ENCODE data around the gene SMAD7.

Gene SMAD7

GRCh38 chr18:48986851-48987761, 36.3 kb upstream of the SMAD7 start:
- no peak for DNase-seq

- DNase-seq: no peak
Observed at GRCh38 chr18:48985161-48985560, 34.4 kb upstream of the SMAD7 start.

- peak; percentile 62 for DNase-seq
Observed at GRCh38 chr18:48983793-48984437, 33.1 kb upstream of the SMAD7 start.

GRCh38 chr18:48982266-48982665, 31.5 kb upstream of the SMAD7 start:
- DNase-seq: no peak

- DNase-seq: no peak
Observed at GRCh38 chr18:48979944-48980890, 29.5 kb upstream of the SMAD7 start.

DNA sequence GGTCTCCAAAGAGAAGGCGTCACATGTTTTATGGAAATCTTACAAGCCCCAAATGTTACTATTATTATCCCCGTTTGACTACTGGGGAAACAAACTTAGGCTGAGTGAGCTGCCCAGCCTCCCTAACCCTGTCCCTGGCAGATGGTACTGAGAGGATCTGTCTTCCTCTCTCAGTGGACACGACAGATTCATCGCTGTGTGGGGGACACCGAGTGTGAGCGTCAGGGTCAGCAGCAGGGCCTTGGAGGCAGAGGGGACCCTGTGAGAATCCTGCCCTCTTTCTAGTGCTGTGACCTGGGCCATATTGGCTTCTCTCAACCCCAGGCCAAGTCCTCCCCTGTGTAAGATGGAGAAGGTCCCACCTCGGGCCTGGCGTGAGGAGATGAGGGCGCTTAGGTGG, 27.1 kb upstream of the SMAD7 start:
- DNase-seq: no peak

DNA sequence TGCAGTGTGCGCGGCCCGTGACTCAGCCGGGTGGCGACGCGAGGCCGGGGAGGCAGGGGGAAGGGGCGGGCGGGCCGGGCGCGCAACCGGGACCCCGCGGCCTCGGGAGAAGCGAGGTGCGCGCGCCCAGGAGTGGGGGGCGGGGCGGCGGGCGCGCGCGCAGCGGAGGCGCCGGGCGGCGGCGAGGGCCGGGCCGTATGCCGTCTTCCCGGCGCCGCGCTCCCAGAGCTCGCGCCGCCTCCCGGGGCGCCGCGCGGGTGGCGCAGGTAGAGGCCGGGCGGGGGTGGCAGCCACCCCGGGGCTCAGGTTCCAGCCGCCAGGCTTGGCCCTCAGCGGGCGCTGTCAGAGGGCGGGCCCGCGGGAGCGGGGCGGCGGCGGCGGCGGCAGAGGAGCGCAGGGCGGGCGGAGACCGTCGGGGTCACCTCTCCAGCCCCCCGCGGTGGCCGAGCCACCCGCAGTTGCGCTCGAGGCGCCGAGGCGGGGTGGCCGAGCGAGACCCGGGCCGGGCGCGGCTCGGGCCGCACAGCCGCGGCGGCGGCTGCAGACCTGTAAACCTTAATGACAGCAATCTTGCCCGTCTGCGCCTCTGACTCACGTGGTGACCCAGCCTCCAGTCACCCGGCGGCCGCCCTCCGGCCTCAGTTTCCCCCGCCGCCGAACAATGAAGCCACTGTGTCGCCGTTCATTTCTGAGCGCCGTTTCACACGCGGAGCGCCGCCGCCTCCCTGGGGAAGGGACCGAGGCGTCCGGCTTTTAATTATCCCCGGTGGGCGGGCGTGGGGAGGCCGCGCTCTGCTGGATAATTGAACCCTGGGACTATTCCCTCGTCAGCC, 25.3 kb upstream of the SMAD7 start:
- DNase-seq: peak; percentile 48

DNA sequence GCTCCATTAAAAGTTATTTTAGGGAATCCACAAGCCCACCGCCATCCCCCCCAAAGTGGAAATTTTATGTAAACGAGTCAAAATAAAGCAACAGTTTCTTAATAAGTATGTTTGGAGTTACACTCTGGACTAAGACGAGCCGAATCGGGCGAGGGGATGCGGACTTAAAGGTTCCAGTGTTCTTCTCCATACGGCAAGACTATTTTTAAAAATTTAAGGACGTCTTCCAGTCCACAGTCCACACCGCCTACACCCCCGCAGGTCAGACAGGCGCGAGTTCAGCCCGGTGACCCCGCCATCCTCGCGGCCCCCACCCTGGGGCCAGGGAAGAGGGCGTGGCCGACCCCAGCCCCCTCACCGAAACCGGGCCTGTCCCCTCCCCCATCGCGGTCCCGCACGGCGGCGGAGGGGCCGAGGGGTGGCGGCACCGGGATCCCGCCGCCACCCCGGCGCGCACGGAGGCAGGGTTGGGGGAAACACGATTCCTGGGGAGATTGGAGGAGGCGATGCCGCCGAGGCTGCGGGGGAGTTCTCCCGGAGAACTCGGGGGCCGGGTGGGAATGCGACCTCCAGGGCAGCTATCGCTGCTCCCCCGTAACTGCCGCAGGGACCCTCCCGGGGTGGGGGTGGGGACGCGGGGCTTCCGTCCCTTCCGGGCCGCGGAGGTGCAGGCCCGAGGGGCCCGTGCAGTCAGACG, 24.5 kb upstream of the SMAD7 start:
- DNase-seq: no peak

DNA sequence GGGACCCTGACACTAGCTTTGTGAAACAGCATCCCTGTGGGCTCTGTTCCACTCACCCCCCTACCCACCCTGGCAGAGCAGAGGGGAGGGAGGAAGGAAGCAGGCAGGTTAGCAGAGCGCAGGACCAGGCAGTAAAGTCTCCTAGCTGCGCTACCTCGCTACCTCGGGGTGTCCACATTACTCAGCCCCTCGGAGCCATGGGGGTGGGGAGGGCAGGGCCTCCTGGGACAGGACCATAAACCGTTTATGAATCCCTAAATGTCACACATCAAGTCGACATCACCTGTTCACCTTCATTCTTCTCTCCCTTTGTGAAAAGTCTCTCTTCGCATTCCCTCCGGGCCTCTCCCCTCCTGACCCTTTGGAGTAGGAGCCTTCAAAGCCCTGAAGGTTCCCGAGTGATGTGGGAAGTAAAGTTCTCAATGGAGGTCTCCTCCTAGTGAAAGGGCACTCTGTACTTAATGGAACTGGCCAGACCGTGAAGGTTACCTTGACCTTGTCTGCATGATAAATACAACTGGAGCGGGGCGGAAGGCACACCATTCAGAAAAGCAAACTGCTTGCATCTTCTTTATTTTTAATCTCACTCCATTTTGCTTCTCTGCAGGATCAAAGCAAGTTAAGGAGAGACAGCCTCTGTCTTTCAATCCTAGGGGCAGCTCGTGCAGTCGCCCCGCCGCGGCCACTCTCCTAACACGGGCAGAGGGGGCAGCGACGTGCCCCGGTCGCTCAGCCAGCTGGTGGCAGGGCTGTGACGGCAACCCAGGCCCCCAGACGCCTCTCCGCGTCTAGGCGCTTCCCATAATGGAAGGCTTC, 23.7 kb upstream of the SMAD7 start:
- peak; percentile 31 for DNase-seq

- peak; percentile 93 for DNase-seq
Observed at GRCh38 chr18:48973731-48974130, 23.0 kb upstream of the SMAD7 start.

GRCh38 chr18:48968412-48969215, 17.8 kb upstream of the SMAD7 start:
- DNase-seq: no peak

GRCh38 chr18:48967545-48967944, 16.8 kb upstream of the SMAD7 start:
- no peak for DNase-seq

GRCh38 chr18:48966523-48966922, 15.8 kb upstream of the SMAD7 start:
- no peak for DNase-seq

GRCh38 chr18:48963586-48964470, 13.1 kb upstream of the SMAD7 start:
- no peak for DNase-seq

GRCh38 chr18:48962994-48963561, 12.3 kb upstream of the SMAD7 start:
- no peak for DNase-seq

DNA sequence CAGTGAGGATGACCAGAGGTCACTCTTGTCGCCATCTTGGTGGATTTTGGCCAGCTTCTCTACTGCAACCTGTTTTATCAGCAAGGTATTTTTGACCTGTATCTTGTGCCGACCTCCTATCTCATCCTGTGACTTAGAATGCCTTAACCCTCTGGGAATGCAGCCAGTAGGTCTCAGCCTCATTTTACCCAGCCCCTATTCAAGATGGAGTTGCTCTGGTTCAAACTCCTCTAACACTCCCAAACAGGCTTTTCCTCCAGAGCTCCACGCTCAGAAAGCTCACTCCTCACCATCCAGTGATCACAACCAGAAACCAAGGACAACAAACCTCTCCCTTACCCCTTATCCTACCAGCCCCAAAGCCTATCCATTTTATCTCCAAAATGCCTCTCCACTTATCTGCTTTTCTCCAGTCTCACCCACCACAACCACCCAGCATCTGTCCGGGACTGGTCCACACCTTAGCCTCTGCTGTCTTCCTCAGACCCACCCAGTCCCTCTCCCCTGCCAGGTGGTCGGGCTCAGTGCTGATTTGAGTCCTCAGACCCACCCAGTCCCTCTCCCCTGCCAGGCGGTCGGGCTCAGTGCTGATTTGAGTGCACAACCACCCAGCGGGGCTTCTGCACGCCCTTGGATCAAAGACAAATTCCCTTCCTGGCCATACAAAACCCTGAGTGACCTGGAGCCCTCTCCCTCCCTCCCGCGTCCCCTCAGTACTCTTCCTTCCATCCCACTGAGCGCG, 11.7 kb upstream of the SMAD7 start:
- no peak for DNase-seq

GRCh38 chr18:48961547-48961946, 10.8 kb upstream of the SMAD7 start:
- no peak for DNase-seq

Data from NCI-H2227 treated with DMSO at 0.1 percent for 48 hours (cell line).